Memory B cell (primary cell): ENCODE results near the gene PEX11B.

Source experiments
- ATAC-seq: fragments of 150-1000 bp; cut with Tn5 transposase; 2 replicates; pipeline ENCODE4 v1.10.0; 2021; ENCODE audit warnings: low read depth, mild to moderate bottlenecking, moderate library complexity
- DNase-seq, 2 donors: peaks; one replicate each; pipeline ENCODE4 v3.0.0; 2022; ENCODE audit warnings: low spot score in 2 of 2
- H3K27ac Mint-ChIP-seq: one replicate; pipeline ENCODE4 v1.8.0; 2022; ENCODE audit warnings: mild to moderate bottlenecking, moderate library complexity, mixed read lengths
- H3K27me3 Mint-ChIP-seq: one replicate; pipeline ENCODE4 v1.8.0; 2022; ENCODE audit warnings: mixed read lengths
- H3K36me3 Mint-ChIP-seq: one replicate; pipeline ENCODE4 v1.8.0; 2022; ENCODE audit warnings: mild to moderate bottlenecking, mixed read lengths
- H3K4me1 Mint-ChIP-seq: one replicate; pipeline ENCODE4 v1.8.0; 2022; ENCODE audit warnings: mixed read lengths
- H3K4me3 Mint-ChIP-seq: one replicate; pipeline ENCODE4 v1.8.0; 2022; ENCODE audit warnings: mild to moderate bottlenecking, moderate library complexity, mixed read lengths
- H3K9me3 Mint-ChIP-seq: one replicate; pipeline ENCODE4 v1.8.0; 2022; ENCODE audit warnings: mixed read lengths

Gene PEX11B

DNA sequence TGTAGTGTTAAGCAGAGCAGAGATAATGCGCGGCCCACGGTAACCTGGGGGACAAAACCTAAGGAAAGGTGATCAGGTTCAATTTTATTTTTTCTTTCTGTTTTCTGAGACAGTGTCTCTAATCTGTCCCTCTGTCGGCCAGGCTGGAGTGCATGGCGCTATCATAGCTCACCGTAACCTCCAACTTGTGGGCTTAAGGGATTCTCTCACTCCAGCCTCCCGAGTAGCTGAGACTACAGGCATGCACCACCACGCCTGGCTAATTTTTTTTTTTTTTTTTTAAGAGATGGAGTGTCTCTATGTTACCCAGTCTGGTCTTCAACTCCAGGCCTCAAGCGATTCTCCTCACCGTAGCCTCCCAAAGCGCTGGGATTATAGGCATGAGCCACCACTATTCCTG, 32.1 kb downstream of the PEX11B start:
- DNase-seq: no peak
- H3K9me3 Mint-ChIP-seq: no peaks in the 10 kb centered on the region
- H3K27me3 Mint-ChIP-seq: peaks cover 8% of the 10 kb centered on the region
- no peak for ATAC-seq
- H3K4me3 Mint-ChIP-seq: peak overlapping the region; percentile 68
- peaks cover 11% of the 10 kb centered on the region for H3K4me1 Mint-ChIP-seq
- H3K36me3 Mint-ChIP-seq: no peaks in the 10 kb centered on the region
- H3K27ac Mint-ChIP-seq: no peak overlapping the region

DNA sequence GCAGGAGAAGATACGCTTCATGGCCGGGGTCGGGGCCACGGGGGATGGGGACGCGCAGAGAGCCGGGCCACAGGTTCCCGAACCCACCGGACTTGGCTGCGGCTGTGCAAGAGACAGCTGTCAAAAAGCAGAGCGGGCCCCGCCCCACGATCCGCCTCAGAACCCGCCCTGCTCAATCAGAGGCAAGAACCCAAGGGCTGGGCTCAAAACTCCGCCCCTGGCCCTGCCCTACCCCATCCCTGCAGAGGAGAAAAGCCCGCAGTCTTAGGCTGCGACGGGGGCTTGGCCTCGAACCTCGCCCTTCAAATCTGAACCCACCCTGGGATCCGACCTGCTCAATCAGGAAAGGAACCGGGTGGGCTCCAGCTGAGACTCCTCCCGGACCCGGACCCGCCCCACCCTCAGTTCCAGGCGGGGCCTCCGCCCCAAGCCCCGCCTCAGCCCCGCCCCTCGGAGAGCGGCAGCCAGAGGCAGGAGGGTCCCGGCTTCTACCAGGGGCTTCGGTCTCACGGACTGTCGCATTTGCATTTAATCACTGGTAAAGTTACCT, 32.7 kb downstream of the PEX11B start, which contains the start of gene ANKRD35:
ANKRD35 (minus strand) TSS at position 129 of the 550 bp plus-strand sequence; CDS start at position 21, 108 bp downstream.
- Mint-ChIP-seq H3K36me3 (no peaks in the 10 kb centered on the region), H3K4me3 (peak within 1 kb of the TSS; percentile 68), H3K27me3 (peaks cover 8% of the 10 kb centered on the region), H3K4me1 (peaks cover 11% of the 10 kb centered on the region), H3K9me3 (no peaks in the 10 kb centered on the region), H3K27ac (no peak within 1 kb of the TSS)
- ATAC-seq: peak; percentile 99
- DNase-seq: peak; percentile 84 to 89

DNA sequence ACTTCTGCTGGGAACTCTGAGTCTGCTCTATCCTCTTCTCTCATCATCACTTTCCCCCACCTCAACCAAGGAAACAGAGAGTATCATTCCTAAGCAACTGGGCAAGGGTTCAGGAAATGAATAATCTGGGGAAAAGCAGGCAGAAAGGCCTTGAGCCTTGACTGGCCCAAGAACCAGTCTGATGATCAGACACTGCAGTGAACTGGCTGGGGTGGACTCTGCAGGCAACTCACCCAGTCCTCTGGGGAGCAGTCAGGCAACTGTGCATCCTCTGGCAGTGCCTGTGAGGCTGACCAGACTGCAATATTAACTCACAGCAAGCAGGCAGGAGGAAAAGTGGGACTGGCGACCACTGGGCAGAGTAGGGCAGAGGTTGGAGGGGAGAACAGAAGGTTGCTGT, 33.8 kb downstream of the PEX11B start:
- Mint-ChIP-seq H3K27ac (no peak overlapping the region), H3K4me3 (peak overlapping the region; percentile 68)

DNA sequence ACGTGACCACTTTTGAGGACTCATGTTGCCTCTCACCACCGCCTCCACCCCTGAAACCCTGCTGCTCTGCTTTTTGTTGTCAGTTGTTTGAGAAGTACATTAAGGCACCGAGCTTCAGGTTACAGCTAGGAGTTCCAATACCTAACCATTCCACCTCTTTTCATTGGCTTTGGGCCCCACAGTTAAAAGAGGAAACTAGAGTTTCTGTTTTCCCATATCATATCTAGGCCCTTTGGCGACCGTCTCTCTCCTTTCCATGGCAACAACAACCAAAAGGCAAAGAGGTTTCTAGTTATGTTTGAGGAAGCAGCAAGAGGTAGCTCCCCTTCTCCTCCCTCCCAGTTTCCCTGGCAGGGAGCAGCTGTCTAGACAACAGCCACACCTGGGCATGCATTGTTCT, 38.7 kb downstream of the PEX11B start:
- Mint-ChIP-seq H3K4me3 (no peak overlapping the region), H3K9me3 (no peaks in the 10 kb centered on the region), H3K36me3 (no peaks in the 10 kb centered on the region), H3K4me1 (peaks cover 3% of the 10 kb centered on the region), H3K27me3 (peaks cover 8% of the 10 kb centered on the region), H3K27ac (no peak overlapping the region)
- DNase-seq: no peak
- ATAC-seq: no peak

More for the DNA sequence above, 33.8 kb downstream of the PEX11B start:
- peaks cover 8% of the 10 kb centered on the region for H3K27me3 Mint-ChIP-seq
- H3K36me3 Mint-ChIP-seq: no peaks in the 10 kb centered on the region
- H3K9me3 Mint-ChIP-seq: no peaks in the 10 kb centered on the region
- DNase-seq (no peak), ATAC-seq (no peak)
- H3K4me1 Mint-ChIP-seq: peaks cover 11% of the 10 kb centered on the region

DNA sequence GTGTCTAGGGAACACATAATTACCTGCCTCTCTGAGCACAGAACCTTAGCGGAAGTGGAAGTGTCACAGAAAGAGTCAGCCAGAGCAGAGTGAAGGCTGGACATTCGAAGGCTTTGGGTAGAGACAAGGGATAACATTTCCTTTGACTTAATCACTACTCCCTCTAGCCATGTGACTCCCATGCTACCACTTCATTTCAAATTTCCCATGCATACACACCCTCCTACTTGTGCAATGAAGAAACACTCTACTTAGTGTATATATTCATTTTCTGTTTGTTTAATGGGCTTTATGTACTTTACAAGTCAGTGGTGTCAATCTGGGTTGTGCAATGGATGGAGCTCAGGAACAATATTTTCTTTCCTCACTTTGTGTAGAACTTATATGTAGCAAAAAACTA, 39.8 kb downstream of the PEX11B start:
- H3K9me3 Mint-ChIP-seq: no peaks in the 10 kb centered on the region
- DNase-seq (no peak), ATAC-seq (no peak)
- no peaks in the 10 kb centered on the region for H3K36me3 Mint-ChIP-seq
- H3K4me3 Mint-ChIP-seq: no peak overlapping the region
- peaks cover 5% of the 10 kb centered on the region for H3K27me3 Mint-ChIP-seq
- peaks cover 2% of the 10 kb centered on the region for H3K4me1 Mint-ChIP-seq
- H3K27ac Mint-ChIP-seq: no peak overlapping the region

DNA sequence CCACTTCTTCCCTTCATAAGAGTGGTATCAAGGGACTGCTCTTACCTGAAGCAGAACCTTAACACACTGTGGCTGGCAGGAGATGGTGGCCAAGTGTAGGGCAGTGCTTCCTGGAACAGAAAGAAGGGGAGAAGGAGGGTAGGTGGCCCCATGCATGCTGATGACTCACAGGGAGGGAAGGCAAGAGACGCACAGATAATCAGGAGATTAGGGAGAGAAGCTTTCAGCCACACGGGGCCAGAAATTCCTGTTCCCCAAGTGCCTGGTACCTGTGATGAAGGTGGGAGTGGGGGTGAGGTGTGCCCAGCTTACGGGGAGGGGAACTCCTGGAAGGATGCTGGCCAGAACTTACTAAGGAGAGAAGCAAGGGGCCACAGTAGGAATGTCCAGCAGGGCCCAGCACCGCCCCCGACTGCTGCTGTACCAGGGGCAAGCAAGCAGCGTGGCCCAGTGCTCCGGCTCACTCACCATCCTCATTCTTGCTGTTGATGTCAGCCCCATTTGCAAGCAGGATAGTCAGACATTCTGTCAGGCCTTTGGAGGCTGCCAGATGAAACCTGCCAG, 40.5 kb downstream of the PEX11B start:
- Mint-ChIP-seq H3K4me3 (no peak overlapping the region), H3K27ac (no peak overlapping the region), H3K36me3 (no peaks in the 10 kb centered on the region), H3K9me3 (no peaks in the 10 kb centered on the region), H3K27me3 (peaks cover 5% of the 10 kb centered on the region), H3K4me1 (peaks cover 2% of the 10 kb centered on the region)
- ATAC-seq (no peak), DNase-seq (no peak)

DNA sequence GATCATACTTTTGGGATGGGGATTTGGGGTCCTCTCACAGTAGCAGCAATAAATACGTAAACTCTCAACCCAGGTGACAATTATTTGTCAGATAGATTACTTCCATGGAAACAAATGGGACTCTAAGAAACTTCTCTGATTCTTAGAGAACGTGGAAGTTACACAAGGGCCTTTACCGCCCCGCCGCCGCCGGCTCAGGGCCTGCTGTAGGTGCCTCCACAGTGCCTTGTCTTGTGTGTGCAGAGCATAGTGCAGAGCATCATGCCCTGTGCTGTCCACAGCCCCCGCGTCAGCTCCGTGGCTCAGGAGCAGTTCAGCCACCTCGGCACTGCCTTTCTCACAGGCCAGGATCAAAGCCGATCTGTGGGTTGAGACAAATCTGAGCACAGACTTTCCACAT, 43.9 kb downstream of the PEX11B start:
- Mint-ChIP-seq H3K27ac (no peak overlapping the region), H3K4me1 (peaks cover 15% of the 10 kb centered on the region), H3K4me3 (no peak overlapping the region), H3K36me3 (no peaks in the 10 kb centered on the region), H3K9me3 (no peaks in the 10 kb centered on the region), H3K27me3 (peaks cover 12% of the 10 kb centered on the region)
- ATAC-seq (no peak), DNase-seq (no peak)

DNA sequence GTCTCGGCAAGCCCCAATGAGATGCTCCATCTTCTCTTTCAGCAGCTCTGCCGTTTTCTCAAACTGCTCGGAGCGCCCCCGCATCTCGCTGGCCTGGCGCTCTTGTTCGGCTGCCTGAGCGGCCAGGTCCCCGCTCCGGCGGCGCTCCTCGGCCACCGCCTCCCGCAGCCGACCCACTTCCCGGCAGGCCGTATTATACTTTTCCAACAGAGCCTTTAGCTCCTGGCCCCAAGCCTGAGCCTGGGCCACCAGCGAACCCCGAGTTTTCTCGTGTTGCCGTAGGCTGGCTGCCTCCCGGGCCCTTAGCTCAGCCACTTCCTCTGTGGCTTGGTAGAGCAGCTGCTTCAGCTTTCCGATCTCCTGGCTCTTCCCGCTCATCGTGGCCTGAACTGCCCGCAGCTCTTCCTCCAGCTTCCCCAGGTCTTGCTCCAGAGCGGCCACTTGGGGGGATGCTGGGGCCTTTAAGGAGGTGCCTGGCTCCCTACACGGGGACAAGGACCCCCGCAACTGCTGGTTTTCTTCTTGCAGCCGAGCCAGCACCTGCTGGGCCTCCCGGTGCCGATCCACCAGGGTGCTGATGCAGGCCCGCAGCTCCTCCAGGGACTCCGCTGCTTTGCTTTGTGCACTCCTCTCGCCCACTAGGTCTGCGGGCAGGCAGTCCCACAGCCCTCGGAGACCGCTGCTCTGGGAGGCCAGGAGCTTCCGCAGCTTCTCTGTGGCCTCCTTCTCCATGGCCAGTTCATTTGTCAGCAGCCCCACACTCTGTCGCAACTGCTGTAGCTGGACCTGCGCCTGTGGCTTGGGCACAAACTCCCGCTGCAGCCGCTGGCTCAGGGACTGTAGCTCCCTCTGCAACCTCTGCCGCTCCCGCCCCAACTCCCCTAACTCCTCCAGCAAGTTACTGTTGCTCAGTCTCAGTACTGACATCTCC, 46.3 kb downstream of the PEX11B start:
- Mint-ChIP-seq H3K4me1 (peaks cover 15% of the 10 kb centered on the region), H3K36me3 (no peaks in the 10 kb centered on the region), H3K27me3 (peaks cover 12% of the 10 kb centered on the region), H3K9me3 (no peaks in the 10 kb centered on the region), H3K27ac (peak overlapping the region; percentile 51), H3K4me3 (peak overlapping the region; percentile 85)
- ATAC-seq: peak; percentile 86
- peak in 1 of 2 donors; percentile 42 for DNase-seq

DNA sequence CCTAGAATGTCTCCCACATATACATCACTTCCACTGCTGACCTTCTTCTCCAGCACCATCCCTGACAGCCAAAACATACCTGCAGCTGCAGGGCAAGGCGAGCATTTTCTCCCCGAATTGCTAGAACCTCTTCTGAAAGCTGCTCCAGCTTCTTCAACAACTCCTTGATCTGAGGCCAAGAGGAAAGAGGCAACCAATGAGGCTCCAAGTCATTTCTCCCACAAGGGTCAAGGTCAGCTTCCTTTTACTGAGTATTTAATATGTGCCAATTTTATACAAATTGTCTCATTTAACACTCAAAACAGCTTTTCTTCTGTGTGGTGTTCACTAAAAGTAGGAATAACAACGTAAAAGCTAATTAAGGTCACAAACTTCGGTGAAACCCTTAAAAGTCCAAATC, 50.3 kb downstream of the PEX11B start:
- peaks cover 15% of the 10 kb centered on the region for H3K27me3 Mint-ChIP-seq
- H3K4me3 Mint-ChIP-seq: no peak overlapping the region
- DNase-seq (no peak), ATAC-seq (no peak)
- no peaks in the 10 kb centered on the region for H3K9me3 Mint-ChIP-seq
- H3K27ac Mint-ChIP-seq: no peak overlapping the region
- no peaks in the 10 kb centered on the region for H3K36me3 Mint-ChIP-seq
- H3K4me1 Mint-ChIP-seq: peaks cover 15% of the 10 kb centered on the region

DNA sequence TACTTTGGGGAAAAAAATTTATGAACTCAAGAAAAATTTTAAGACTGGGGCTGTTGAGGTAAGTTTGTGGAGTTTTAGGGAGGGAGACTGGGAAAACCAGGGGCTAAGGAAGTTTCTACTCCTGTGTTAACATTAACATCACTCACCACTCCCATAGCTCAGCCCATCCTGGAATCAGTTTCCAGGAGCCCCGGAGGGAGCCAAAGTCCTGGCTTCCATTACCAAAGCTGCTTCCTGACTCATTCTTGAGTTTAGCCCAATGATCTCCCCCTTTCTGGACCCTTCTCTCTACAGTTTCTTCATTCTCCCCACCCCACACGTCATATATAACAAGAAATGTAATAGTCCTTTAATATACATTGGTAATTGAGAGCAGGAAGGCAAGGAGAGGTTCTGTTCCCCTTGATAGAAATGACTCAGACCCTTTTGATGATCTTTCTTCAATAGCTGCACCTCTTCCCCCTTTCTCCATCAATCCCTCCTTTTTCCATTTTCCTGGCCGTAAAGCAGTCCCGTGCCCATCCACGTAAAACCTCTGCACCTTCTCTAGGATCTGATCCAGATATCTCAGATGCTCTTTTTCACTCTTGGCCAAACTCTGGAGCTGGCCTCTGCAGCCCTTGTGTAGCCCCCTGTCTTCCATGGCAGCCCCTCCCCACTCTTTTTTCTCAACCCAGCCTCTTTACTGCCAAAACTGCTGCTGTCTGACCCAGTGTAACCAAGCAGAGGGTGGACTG, 55.1 kb downstream of the PEX11B start:
- Mint-ChIP-seq H3K27ac (no peak overlapping the region), H3K27me3 (peaks cover 7% of the 10 kb centered on the region), H3K36me3 (no peaks in the 10 kb centered on the region), H3K4me1 (peaks cover 2% of the 10 kb centered on the region), H3K9me3 (no peaks in the 10 kb centered on the region), H3K4me3 (no peak overlapping the region)
- DNase-seq: no peak
- no peak for ATAC-seq
